Pancreas (tissue), 10 donors: Measurements from ENCODE around the gene RRP36. TPM values are rescaled to one million over a fixed set of nuclear protein-coding genes. Genes with fewer than 3 reads are reported as not detected.
"Not testable (repeated sequence)": the region's sequence is repeated elsewhere in the genome, so short reads cannot be mapped to it uniquely, and the experiment has no call there.

ENCODE experiments used
- ATAC-seq, 4 donors: fragments of 200-7000 bp; cut with Tn5 transposase; one replicate each; pipeline versions ENCODE4 v1.8.0 to v1.9.1; 2020; ENCODE audit warnings: mild to moderate bottlenecking in 4 of 4, moderate library complexity in 4 of 4
- DNase-seq, 6 donors: peaks; one replicate each; pipeline ENCODE4 v3.0.0-alpha.2; 2020
- FAIRE-seq: peaks from 2 replicates; lab custom pipeline; 2012; peaks lifted over from hg19 to GRCh38; lab: Jason Lieb, UNC
- H3K27ac ChIP-seq, 4 donors: fragments of 200-600 bp; sonication (generic); 1 replicate in 3 of 4; 2 replicates in 1 of 4; pipeline versions ENCODE4 v1.5.0 to v1.8.0; 2020
- H3K27me3 ChIP-seq, 4 donors: fragments of 200-600 bp; one replicate each; pipeline ENCODE4 v1.8.0; 2021
- H3K36me3 ChIP-seq, 3 donors: fragments of 200-600 bp; sonication (generic) in 1 of 3; one replicate each; pipeline versions ENCODE4 v1.5.0 to v1.8.0; 2020 to 2021
- H3K4me1 ChIP-seq, 3 donors: fragments of 200-600 bp; one replicate each; pipeline ENCODE4 v1.8.0; 2021
- H3K4me3 ChIP-seq, 4 donors: fragments of 200-600 bp; sonication (generic) in 2 of 4; one replicate each; pipeline versions ENCODE4 v1.5.0 to v1.8.0; 2020 to 2021
- H3K9me3 ChIP-seq, 4 donors: fragments of 200-600 bp; one replicate each; pipeline ENCODE4 v1.8.0; 2021
- CTCF ChIP-seq, 4 donors: fragments of 200-600 bp; sonication (generic) in 3 of 4; IDR thresholded peaks; one replicate each; pipeline versions ENCODE4 v1.5.0 to v1.8.0; 2021; ENCODE audit warnings: antibody characterized with exemption in 4 of 4
- WGBS, 2 donors: extraction: QIAGEN DNeasy Blood & Tissue Kit; methylation state at CpG; one replicate each; pipeline ENCODE4 v1.1.7; 2013; 5-methylcytosine and 5-hydroxymethylcytosine counted together
- intact Hi-C, 3 donors: fragments of 100-400 bp; cut with DNase I; formaldehyde crosslinking; loops; one replicate each; pipeline versions ENCODE4 v1.11.1 to v1.14.2; 2022
- polyA plus RNA-seq, 2 donors: library from polyadenylated mRNA; stranded (reverse); fragments of 200-250 nt; gene quantifications; one replicate each; pipeline ENCODE4 v1.2.3, GENCODE V29; 2013
- total RNA-seq, 6 donors: library from RNA; stranded (reverse); fragmentation: NEBNext Ultra II Directional in 4 of 6; extraction: Animal tissue kit (Norgen Biotek cat#: 25700) in 4 of 6; gene quantifications; one replicate each; pipeline versions ENCODE4 v1.2.1 to v1.2.4, GENCODE V29; 2021 to 2023
- donor health status: healthy with polysubstance abuse.
- donor health status: DM: no; HTN: no; CAD: no; lungs with moderate emphysema.
- donor health status: DM: no; HTN: no; CAD: no.
- donor health status: control.
- donor health status: control.
- donor health status: Bipolar disorder and iron deficiency.
- donor health status: DM: yes; HTN: yes; CAD: no.
- donor health status: DM: no; HTN: no; CAD: no.
- donor health status: DM: no; HTN: no; CAD: no.
- donor health status: DM: yes; HTN: yes; CAD: no.

RRP36 gene
- total and polyA plus RNA-seq, 8 donors, result 13.2 to 32.9 (median 22.3) TPM

- H3K9me3 ChIP-seq, result no peaks in the 10 kb centered on the region
- H3K4me1 ChIP-seq, result peaks cover 0 to 7% (median 0%) of the 10 kb centered on the region in 3 donors
- FAIRE-seq (no peak), DNase-seq (no peak), ATAC-seq (no peak)
- 87 to 96% methylated on average over 5 of the region's 5 CpGs for WGBS, 2 donors
- no peak overlapping the region for H3K4me3 ChIP-seq
- no peak for TF ChIP-seq CTCF (IDR thresholded peaks at IDR 0.05)
- no peak overlapping the region for H3K27ac ChIP-seq
- H3K27me3 ChIP-seq, result no peaks in the 10 kb centered on the region
- intact Hi-C loops, result no loop called here
- no peaks in the 10 kb centered on the region for H3K36me3 ChIP-seq
These were observed 31.5 kb upstream of the RRP36 start for GRCh38 chr6:42989923-42990322.

GRCh38 chr6:42993445-42993844, 28.0 kb upstream of the RRP36 start:
- Histone ChIP-seq H3K4me3 (no peak overlapping the region), H3K27ac (no peak overlapping the region), H3K36me3 (no peaks in the 10 kb centered on the region), H3K9me3 (no peaks in the 10 kb centered on the region), H3K27me3 (no peaks in the 10 kb centered on the region), H3K4me1 (no peaks in the 10 kb centered on the region)
- no peak for DNase-seq
- no peak for TF ChIP-seq CTCF (IDR thresholded peaks at IDR 0.05)
- ATAC-seq, result no peak
- 89 to 100% methylated on average over 2 of the region's 2 CpGs for WGBS, 2 donors
- intact Hi-C loops, result no loop called here
- FAIRE-seq, result no peak

GRCh38 chr6:42996513-42996912, 24.9 kb upstream of the RRP36 start:
- Histone ChIP-seq H3K27me3 (no peaks in the 10 kb centered on the region), H3K4me1 (no peaks in the 10 kb centered on the region), H3K36me3 (no peaks in the 10 kb centered on the region), H3K4me3 (no peak overlapping the region), H3K27ac (no peak overlapping the region), H3K9me3 (no peaks in the 10 kb centered on the region)
- TF ChIP-seq CTCF (IDR thresholded peaks at IDR 0.05), result no peak
- ATAC-seq, result no peak
- no peak for FAIRE-seq
- intact Hi-C loops, result no loop called here
- no peak for DNase-seq

- H3K36me3 ChIP-seq, H3K27ac ChIP-seq, H3K4me3 ChIP-seq, H3K9me3 ChIP-seq, FAIRE-seq, intact Hi-C loops, ATAC-seq, H3K4me1 ChIP-seq, DNase-seq, H3K27me3 ChIP-seq: not testable (repeated sequence)
- WGBS, 2 donors, result 83 to 85% methylated on average over 9 of the region's 9 CpGs
These were observed 23.2 kb upstream of the RRP36 start for GRCh38 chr6:42998205-42998604.

GRCh38 chr6:43001843-43002242, 19.6 kb upstream of the RRP36 start:
- no peaks in the 10 kb centered on the region for H3K4me1 ChIP-seq
- H3K36me3 ChIP-seq, result no peaks in the 10 kb centered on the region
- ATAC-seq, result no peak
- no peaks in the 10 kb centered on the region for H3K27me3 ChIP-seq
- TF ChIP-seq CTCF (IDR thresholded peaks at IDR 0.05), result no peak
- no peak overlapping the region for H3K27ac ChIP-seq
- no peak overlapping the region for H3K4me3 ChIP-seq
- intact Hi-C loops, result no loop called here
- no peaks in the 10 kb centered on the region for H3K9me3 ChIP-seq
- no peak for FAIRE-seq
- 96 to 97% methylated on average over 8 of the region's 8 CpGs for WGBS, 2 donors
- no peak for DNase-seq
